EH (cell line): ENCODE measurements around the gene AGRP.

ENCODE experiments used
- DNase-seq: peaks from one replicate; pipeline ENCODE4 v3.0.0-alpha.2; 2015; ENCODE audit warnings: low read depth

The AGRP gene

DNA sequence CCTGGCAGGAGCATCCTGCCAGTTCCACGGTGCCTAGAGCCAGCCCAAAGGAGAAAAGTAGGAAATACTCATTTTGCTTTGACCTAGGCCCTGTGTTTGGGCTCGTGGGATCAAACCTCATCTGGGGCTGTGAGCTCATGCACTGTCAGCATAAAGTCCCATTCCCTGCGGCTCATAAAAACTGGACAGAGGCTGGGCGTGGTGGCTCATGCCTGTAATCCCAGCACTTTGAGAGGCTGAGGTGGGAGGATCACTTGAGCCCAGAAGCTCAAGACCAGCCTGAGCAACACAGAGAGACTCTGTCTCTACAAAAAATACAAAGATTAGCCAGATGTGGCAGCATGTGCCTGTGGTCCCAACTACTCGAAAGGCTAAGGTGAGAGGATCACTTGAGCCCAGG is 20.3 kb downstream of the AGRP start:
- DNase-seq, result no peak

DNA sequence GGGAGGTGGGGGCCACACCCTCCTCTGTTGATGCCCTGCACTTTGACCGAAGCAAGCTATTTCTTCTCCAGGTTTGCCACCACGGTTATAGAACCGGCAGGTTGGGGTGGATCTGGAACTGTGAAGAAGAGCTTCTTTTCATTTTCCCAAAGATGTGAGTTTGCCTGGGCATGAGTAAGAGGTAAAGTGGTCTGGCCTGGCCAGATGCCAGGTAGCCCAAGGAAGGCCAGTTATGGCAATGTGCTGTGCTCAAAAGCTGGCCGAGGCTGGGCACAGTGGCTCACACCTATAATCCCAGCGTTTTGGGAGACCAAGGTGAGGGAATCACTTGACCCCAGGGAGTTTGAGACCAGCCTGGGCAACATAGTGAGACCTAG is 21.1 kb downstream of the AGRP start:
- no peak for DNase-seq

DNA sequence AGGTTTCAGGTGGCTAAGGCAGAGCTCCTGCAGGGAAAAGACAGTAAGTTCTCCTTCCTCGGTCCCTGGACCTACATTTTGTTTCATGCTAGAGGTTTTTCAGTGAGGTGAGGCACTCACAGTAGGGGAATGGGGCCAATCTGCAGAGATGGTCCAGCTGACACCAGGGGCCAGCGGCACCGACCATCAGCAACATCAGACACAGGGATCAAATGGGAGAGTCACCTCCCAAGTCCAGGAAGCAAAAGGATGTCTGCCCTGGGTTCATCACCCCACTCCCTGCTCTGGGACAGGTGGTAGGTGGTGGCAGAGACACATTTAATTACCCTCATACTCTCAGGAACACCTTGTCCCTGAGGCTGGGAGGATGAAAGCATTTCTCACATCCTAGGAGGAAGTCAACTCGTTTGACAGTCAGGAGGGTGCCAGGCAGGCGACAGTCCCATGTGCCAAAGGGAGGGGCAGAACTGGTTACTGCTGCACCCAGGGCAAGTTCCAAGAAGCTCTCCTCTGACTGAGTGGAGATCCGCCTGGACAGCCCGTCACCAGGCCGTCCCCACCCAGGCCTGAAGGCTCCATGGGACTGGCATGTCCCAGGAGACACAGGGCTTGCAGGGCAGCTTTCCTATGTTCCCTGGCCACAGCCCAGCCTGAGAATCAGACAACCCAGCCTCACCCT is 21.6 kb downstream of the AGRP start:
- no peak for DNase-seq

DNA sequence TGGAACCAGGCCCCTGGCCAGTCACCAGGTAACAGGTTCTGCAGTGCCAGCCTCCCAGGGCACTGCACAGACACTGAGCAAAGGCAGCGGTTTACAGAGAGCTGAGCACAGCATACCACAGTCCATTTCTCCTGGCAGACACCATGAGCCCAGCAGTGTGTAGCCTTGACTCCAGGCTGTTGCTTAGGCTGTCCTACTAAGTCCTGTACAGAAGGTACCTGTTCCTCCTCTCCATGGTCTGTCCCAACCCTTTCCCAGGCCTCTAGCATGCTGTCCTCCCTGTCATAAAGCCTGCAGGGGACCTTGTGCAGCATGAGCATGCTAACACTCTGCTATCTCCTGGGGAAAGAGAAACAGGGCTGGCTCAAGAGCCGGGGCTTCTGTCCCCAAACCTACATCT is 22.4 kb downstream of the AGRP start:
- DNase-seq, result no peak

DNA sequence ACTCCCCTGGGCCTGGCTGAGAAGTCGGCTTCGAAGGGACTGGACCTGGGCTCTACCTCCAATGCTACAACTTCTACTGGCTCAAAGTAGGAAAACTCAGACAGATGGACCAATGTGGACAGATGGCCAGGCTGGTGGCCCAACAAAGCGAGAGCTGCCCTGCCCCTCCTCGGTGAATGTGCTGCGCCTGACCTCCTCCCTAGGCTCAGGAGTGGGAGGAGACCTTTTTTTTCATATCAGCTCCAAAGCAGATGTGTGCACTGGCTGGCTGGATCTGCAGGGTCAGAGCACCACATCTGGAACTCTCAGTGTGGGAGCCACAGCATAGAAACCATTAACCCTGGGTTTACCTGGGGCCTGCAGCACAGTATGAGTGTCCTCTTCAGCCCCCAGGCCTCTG is 23.2 kb downstream of the AGRP start:
- DNase-seq, result no peak

DNA sequence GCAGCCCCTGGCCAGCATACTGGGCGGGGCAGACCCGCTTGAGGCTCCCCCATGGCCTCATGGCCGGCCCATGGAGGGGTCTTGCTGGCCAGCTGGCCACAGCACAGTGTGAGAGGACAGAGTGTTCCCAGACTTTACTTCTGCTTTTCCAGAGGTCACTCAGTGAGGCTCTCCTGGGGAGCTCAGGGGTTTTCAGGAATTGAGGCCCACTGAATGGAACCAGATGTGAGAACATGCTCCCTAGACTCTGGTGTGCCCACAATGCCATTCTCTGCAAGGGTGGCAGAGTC is 23.5 kb downstream of the AGRP start:
- no peak for DNase-seq

DNA sequence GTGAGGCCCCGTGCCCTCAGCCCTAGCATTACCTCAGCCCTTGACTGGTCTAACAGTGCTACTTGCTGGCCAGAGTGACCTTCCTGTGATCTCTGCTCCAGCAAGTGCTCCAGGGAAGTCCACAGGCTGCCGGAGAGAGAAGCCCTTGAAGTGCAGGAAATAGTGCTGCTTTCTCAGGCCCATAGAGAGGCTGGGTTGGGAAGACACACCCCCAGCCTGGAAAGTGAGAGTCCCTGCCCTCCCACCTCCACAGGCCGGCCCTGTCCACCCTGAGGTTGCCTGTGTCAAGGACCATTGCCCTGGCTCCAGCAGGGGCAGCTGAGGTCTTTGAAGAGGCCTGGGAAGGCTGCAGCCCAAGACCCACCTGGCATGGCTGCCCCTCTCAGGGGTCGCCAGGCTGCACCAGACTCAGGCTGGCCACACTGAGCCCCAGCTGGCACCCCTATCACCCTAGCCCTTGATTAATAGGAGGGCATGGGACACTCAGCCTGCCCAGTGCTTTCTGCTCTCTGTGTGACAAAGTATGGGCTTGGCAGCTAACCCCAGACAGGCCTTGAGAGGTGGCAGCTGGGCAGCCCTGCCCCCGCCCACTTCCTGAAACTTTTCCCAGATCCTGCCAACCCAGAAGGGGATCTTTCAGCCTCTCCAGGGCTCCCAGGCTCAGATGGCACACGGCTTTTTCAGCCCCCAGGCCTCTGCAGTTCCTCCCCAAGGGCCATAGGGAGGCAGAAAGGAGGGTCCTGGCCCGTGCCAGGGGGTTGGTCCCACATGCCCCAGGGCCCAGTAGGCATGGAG is 24.1 kb downstream of the AGRP start:
- DNase-seq, result peak; percentile 55

DNA sequence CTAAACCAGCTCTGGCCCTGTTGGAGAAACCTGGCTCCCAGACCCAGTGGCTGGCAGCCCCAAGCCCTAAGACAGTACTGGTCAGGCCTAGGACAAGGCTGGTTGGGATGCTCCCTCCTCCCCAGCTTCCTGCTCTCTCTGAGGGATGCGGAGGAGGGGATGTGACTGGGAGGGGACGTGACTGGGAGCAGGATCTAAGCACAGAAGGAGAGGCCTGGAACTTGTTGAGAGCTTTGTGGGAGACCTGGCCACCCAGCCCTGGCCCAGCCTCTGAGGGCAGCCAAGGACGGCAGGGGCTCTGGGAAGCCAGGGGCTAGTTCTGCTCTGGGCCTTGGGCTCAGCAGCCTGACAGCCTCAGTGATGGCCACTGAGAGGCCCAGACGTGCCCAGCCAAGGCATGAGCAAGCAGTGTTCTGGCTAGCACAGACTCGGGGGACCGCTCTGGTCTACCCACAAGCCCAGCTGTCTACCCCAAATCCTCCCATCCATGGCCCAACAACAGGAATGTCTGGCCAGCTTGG is 25.2 kb downstream of the AGRP start:
- DNase-seq, result peak; percentile 48

DNA sequence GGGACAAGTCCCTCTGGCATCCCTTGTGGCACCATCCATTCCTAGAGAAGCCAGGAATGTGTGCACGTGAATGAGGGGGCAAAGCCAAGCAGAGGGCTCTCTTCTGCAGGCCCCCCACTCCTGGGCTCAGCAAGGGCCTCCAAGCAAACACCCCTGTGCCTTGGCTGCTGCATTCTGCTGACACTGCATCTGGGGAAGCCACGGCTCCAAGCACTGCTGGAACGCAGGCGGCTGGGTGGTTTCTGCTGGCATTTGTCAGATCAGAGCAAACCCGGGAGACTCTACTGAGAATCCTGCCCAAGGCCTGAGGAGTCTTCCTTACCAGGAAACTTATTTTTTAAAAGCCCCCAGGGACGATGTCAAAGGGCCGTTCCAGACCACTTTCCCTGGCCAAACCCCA is 25.7 kb downstream of the AGRP start:
- no peak for DNase-seq

DNA sequence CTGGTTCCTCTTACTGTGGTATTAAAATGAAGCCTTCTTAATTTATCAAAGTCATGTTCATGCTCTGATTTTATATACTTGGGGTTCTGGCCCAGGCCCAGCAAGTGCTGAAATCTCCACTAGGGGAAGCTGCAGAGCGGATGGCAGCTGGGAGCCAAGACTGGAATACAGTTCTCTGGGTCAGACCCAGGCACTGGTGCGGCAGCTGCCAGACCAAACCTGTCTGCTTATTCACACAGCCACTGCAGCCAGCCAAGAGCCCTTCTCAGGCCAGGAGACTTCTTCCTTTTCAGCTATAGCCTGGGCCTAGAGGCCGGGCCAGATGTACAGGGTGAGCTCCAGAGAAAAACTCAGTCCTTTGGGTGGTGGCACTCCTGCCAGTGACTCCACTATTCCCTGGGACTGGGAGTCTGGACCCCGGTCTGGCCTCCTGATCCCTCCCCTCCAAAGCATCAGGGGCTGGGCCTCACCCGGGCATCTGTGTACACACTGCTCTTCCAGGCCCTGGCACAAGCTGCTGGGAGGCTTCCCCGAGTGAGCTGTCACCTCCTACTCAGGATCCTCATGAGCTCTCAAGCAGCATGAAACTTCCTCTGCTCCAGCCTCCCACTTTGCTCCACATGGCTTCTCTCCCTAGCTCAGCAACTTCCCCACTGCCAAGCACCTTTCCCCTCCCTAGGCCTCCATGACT is 26.8 kb downstream of the AGRP start:
- peak; percentile 32 for DNase-seq

DNA sequence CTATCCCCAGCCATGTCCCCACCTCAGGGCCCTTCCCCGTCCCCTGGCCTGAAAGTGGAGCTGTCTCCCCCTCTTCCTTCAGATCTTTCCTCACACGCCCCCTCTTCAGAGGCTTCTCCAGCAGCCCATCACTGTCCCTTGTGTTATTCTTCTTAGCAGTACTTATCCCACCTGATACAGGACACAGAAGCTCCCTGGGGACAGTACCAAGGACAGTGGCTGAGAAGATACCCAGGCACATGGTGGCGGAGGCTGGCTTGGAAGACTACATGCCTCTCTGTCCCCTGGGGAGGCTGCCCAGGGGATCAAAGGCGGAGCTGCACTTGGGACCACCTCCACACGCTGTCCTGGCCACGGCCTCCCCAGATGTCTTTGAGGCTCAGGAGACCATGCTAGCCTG is 28.5 kb downstream of the AGRP start:
- no peak for DNase-seq

DNA sequence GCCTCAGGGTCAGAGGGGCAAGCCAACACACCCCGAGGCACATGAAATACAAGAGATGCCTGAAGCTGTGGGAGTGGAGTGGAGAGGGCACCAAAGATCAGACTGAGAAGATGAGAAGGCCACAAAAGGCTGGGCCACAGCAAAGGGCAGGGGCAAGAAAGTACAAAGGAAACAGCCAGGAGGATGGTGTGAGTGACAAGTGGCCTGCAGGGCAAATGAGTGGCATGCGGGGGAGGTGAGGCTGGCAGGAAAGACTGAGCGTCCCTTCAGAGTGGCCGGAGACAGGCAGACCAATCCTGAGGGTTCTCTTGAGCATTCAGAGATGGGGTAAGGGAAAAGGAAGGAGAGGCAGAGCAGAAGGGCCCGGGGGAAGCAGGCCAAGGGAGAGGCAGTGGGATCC is 29.2 kb downstream of the AGRP start:
- no peak for DNase-seq

DNA sequence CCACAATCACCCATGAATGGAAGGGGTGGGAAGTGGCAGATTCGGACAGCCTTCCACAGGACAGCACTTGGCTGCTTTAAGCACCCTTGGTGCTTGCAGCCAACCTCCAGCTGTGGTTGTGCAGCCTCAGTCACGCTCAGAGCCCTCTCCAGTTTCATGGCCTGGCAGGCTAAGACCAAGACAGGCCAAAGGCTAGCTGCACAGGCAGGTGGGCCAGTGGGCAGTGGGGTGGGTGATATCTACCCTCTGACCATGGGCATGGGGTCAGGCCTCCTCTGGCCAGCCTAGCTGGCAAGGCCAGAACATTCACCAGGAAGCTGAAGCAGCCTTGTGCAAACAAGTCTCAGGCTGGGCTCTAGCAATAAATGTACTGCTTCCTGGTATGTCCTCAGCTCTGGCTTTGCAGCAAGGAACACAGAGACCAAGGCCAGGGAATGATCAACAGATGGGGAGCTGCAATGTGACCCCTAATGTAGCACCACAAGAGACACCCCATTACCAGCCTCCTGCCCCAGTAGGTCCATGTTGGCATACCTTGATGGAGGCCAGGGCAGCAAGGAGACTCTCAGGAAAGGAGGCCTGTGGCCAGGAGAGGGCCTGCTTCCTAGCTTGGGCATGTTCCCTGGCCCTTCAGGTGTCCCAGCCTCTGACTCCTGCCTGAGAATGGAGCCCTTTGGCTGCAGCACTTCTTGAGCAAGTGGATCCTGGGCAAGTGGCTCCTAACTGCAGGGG is 31.5 kb downstream of the AGRP start:
- DNase-seq, result no peak

DNA sequence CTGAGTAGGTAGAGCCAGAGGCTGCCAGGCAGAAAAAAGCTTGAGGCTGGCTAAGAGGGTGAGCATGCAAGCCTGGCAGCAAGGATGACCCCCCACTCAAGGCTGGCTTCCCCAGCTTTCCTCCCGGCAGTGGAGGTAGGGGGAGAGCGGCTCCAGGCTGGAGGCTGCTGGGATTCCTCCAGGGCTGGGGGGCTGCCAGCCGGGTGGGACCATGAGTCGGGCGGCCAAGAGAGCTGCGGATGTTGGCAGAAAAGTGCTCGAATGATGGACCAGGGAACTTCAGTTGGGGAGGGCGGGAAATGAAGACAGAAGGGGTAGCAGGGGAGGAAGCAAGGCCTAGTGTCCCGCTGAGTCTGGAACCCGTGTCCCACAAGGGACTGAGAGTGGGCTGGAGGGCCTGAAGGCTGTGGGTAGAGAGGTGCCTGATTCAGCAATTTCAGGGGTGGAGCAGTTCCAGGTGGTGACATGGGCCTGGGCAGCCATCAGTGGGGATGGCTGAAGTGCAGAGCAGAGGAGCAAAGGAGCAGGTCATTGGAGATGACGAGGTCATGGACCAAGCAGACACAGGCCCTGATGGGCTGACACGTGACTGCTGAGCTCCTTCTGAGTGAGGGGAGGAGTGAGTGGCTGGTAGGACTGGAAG is 32.2 kb downstream of the AGRP start:
- DNase-seq, result no peak

DNA sequence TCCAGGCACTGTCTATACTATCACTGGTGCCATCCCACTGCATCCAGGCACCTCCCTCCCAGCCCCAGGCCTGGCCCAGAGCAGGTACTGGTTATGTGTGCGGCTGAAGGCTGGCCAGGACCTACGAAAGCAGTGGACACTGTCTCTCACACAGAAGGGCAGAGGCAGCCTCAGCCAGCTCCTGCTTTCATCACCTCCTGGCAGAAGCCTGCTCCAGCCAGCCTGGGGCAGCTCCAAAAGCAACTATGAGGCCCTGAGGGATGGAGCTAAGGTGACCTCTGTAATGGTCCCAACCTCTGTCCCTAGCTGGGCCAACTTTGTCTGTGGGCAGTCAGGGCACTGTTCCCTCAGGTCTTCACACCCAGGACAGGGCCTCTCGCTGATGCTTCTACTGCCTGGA is 33.6 kb downstream of the AGRP start:
- DNase-seq, result no peak

DNA sequence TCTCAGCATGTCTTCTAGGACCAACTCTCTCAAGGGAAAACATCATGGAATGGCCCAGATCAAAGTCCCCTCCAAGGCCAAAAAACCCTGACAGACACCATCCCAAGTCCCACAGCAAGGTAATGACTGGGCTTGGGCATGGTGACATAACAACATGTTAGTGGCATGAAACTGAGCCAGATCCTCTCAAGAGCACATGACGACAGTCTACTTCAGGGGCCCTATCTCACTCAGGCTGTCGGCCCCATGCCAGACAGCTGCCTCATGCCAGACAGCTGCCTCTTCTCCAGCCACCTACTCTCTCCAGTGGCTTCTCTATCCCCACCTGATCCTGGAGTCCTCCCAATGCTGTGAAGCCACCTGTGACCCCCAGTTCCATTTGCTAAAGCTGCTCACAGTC is 34.0 kb downstream of the AGRP start:
- no peak for DNase-seq

DNA sequence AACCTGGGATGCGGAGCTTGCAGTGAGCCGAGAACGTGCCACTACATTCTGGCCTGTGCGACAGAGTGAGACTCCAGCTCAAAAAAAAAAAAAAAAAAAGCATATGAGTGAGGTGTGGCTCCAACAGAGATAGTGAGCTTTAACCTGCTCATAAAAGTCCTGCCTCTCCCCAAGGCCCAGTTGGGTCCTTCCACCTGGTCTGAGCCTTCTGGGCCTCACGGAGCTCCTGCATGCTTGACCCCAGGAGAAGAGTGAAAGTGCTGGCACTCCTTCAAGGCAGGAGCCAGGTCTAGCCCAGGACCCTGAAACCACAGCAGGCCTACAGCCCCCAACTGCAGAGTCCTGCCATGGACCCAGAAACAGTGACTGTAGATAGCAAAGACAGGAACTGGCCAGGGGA is 34.8 kb downstream of the AGRP start:
- no peak for DNase-seq

DNA sequence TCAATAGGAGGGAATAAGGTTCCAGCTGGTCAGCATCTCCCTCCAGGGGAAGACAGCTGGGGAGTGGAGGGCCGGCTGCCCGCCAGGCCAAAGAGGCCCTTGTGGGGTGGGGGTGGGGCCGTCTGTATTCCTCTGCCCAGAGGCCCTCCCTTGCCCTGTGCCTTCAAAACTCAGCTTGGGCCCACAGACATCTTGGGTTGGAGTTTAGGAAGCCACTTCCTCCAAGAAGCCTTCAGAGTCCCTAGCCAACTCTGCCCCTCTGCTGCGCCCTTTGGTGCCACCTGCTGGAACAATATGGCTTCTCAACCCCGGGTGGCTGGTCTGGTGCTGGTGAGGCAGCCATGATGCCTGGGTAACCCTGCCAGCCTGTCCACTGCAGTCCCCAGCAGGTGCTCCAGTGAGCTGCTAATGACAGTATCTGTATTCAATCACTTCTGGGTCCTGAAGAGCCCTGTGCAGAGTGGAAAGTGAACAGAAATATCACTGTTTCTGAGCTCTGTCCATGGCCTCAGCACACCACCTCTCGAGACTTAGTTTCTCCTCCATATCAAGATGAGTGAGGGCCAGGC is 35.8 kb downstream of the AGRP start:
- peak; percentile 51 for DNase-seq

DNA sequence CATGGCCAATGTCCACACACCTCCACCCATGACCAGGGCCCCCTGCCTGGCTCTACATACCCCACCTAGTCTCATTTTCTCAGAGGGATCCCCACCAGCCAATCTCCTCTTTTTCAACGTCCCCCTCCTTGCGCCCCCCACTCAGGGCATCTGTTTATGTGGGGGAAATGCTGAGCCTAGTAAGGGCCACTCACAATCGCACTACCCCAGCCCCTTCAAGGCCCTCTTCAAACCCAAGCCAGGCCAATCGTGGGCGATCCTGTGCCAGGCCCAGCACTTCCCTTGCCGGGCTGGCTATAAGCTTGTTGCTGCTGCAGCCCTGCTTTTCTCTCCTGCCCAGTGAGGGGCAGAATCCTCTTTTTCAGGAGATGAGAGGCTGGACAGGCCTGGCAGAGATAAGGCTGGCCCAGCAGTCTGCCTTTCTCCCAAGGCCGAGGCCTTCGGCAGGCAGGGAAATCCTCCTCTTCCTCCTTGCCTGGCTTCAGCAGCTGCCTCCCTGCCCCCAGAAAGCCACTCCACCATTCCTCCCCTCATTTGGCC is 36.3 kb downstream of the AGRP start:
- DNase-seq, result no peak

DNA sequence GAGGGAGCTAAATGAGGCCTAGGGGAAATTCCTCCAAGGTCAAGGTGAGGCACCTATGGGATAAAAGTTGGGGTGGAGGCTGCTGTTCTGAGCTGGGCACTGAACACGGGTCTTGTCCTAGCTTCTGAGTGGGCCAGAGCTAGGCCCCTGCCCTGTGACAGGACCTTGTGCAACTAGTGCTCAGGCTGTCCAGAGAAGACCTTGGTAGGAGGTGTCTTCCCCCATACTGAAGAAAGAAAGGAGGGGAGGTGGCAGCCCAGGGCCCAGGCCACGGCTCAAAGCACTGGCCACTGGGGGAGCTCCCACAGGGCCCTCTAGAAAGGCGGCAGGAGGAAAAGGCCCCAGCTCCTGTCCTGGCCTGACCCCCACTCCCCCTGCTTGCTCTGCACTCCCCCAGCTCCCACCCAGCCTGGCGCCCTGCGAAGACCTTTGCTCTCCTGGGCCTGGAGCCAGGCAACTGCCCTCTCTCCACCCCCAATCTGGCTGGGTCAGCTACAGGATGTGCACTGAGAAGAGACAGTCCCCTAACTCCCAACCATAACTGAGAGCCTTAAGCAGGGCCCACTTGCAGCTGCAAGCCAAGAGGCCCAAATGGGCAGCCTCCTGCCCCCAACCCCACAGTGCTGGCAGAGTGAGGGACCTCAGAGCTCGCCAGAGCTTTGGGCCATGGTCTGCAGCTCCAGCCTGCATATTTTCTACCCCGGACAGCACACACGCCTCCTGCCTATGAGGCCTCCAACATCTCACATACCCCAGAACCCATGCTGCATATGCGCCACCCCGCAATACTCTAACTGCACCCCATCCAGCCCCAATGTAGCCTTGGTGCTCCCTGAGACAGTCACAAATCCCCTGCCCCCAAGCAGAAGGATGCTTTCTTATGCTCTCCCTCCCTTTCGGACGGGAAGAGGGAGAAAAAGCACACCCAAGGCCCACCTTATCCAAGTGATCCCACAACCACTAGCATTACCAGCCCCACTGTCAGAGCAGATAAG is 37.1 kb downstream of the AGRP start:
- DNase-seq, result no peak
